Measurements from ENCODE around the gene IPO7. TPM values are rescaled to one million over a fixed set of nuclear protein-coding genes. Genes with fewer than 3 reads are reported as not detected.
"Not testable (repeated sequence)": the region's sequence is repeated elsewhere in the genome, so short reads cannot be mapped to it uniquely, and the experiment has no call there.

The IPO7 gene
- total and polyA plus RNA-seq, 7 donors = 110 to 355 (median 258) TPM

DNA sequence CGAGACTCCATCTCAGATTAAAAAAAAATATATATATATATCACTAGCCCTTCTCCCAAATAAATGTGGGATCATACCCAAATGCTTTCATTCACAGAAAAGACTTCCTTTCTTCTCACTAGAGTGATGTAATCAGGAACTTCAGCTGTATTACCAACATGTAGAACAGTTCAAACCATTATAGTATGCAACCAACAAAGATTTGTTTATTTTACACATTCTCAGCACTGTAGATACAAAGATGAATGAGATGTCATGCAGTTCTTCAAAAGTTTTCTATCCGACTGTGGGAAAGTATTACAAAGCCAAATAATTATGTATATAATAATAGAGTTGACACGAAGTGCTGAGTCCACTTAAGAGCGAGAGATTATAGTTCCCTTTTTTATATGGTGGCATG, 54.2 kb downstream of the IPO7 start:
- H3K4me3 ChIP-seq = no peak overlapping the region
- TF ChIP-seq, protein P1, sequence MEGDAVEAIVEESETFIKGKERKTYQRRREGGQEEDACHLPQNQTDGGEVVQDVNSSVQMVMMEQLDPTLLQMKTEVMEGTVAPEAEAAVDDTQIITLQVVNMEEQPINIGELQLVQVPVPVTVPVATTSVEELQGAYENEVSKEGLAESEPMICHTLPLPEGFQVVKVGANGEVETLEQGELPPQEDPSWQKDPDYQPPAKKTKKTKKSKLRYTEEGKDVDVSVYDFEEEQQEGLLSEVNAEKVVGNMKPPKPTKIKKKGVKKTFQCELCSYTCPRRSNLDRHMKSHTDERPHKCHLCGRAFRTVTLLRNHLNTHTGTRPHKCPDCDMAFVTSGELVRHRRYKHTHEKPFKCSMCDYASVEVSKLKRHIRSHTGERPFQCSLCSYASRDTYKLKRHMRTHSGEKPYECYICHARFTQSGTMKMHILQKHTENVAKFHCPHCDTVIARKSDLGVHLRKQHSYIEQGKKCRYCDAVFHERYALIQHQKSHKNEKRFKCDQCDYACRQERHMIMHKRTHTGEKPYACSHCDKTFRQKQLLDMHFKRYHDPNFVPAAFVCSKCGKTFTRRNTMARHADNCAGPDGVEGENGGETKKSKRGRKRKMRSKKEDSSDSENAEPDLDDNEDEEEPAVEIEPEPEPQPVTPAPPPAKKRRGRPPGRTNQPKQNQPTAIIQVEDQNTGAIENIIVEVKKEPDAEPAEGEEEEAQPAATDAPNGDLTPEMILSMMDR (IDR thresholded peaks at IDR 0.05) = no peak
- H3K4me1 ChIP-seq = no peaks in the 10 kb centered on the region
- ATAC-seq (no peak), DNase-seq (no peak)
- H3K27ac ChIP-seq = no peak overlapping the region
- intact Hi-C loops (cut with DNase I) = no loop called here
- H3K27me3 ChIP-seq (ENCODE audit: insufficient read depth in 3 of 3, low read length in 2 of 3) = no peaks in the 10 kb centered on the region
- 86 to 93% (median 88%) methylated on average over 4 of the region's 4 CpGs for WGBS, 3 donors
- H3K36me3 ChIP-seq (ENCODE audit: insufficient read depth in 1 of 2, low read depth in 1 of 2) = peaks cover 11 to 100% of the 10 kb centered on the region in 2 donors
- H3K9me3 ChIP-seq = no peaks in the 10 kb centered on the region

DNA sequence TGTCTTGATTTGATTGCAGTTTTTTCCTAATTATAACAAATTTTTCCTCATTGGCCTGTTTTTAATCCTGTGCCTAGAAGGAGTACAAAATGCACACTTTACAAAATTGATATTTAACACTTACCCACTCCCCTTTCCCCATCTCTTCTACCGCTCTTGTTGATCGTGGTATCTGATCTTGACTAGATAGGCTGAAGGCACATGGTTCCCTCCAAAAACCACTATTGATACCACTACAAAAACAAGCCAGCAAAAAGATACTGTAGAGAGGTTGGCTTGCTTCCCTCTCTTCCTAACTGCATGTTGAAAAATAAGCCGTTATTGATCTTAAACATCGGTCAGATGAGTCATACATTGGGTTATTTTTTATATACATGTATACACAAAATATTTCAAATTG, 61.8 kb downstream of the IPO7 start:
- Histone ChIP-seq H3K36me3 (ENCODE audit: insufficient read depth in 1 of 2, low read depth in 1 of 2) (peaks cover 7 to 69% of the 10 kb centered on the region in 2 donors), H3K27ac (no peak overlapping the region), H3K4me1 (no peaks in the 10 kb centered on the region), H3K9me3 (no peaks in the 10 kb centered on the region), H3K4me3 (no peak overlapping the region), H3K27me3 (ENCODE audit: insufficient read depth in 3 of 3, low read length in 2 of 3) (no peaks in the 10 kb centered on the region)
- intact Hi-C loops (cut with DNase I) = loop anchor here in 1 of 2 donors (5.0 kb wide), 1 partner anchor 34 kb away; no protein-coding TSS in a partner anchor
- TF ChIP-seq, protein P1 (IDR thresholded peaks at IDR 0.05) = no peak
- WGBS, 3 donors = 88 to 91% (median 89%) methylated on average over 4 of the region's 4 CpGs
- ATAC-seq (no peak), DNase-seq (no peak)

GRCh38 chr11:9448576-9449352, 64.3 kb downstream of the IPO7 start:
- peaks cover 2 to 44% of the 10 kb centered on the region in 2 donors for H3K36me3 ChIP-seq (ENCODE audit: insufficient read depth in 1 of 2, low read depth in 1 of 2)
- H3K27me3 ChIP-seq (ENCODE audit: insufficient read depth in 3 of 3, low read length in 2 of 3) = no peaks in the 10 kb centered on the region
- ATAC-seq (peak in 1 of 4 donors; percentile 8), DNase-seq (no peak)
- H3K4me1 ChIP-seq = no peaks in the 10 kb centered on the region
- H3K27ac ChIP-seq = no peak overlapping the region
- 87 to 90% (median 89%) methylated on average over 9 of the region's 9 CpGs for WGBS, 3 donors
- TF ChIP-seq, protein P1 (IDR thresholded peaks at IDR 0.05) = no peak
- intact Hi-C loops (cut with DNase I) = loop anchor here in 1 of 2 donors (5.0 kb wide), 1 partner anchor 36 kb away; no protein-coding TSS in a partner anchor
- H3K9me3 ChIP-seq = peaks cover 8% of the 10 kb centered on the region
- no peak overlapping the region for H3K4me3 ChIP-seq

DNA sequence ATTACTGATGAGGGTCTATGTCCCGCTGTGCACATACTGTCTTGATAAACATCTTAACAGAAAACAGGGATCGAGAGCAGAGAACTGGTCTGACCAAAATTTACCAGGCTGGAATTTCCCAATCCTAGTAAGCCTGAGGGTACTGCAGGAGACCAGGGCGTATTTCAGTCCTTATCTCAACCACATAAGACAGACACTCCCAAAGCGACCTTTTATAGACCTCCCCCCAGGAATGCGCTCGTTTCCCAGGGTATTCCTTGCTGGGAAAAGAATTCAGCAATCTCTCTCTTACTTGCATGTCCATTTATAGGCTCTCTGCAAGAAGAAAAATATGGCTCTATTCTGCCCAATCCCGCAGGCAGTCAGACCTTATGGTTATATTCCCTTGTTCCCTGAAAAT, 67.6 kb downstream of the IPO7 start:
- H3K4me1 ChIP-seq; H3K27ac ChIP-seq; H3K9me3 ChIP-seq; H3K27me3 ChIP-seq (ENCODE audit: insufficient read depth in 3 of 3, low read length in 2 of 3); H3K4me3 ChIP-seq; intact Hi-C loops (cut with DNase I); DNase-seq; ATAC-seq: not testable (repeated sequence)
- peaks cover 0 to 12% of the 10 kb centered on the region in 2 donors for H3K36me3 ChIP-seq (ENCODE audit: insufficient read depth in 1 of 2, low read depth in 1 of 2)
- 88 to 89% (median 88%) methylated on average over 7 of the region's 7 CpGs for WGBS, 3 donors

DNA sequence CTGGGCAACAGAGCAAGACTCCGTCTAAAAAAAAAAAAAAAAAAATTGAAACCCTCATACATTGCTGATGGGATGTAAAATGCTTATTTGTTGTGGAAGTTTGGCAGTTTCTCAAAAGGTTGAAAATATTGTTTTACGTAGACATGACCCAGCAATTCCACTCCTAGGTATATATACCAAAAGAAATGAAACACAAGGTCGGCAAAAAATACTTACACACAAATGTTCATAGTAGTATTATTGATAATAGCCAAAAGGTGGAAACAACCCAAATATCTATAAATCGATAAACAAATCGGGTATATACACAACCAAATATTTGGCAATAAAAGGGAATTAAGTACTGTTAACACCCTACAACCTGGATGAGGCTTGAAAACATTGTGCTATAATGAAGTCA, 71.3 kb downstream of the IPO7 start:
- no peaks in the 10 kb centered on the region for H3K36me3 ChIP-seq (ENCODE audit: insufficient read depth in 1 of 2, low read depth in 1 of 2)
- DNase-seq (no peak), ATAC-seq (no peak)
- H3K4me3 ChIP-seq = no peak overlapping the region
- H3K4me1 ChIP-seq = no peaks in the 10 kb centered on the region
- peaks cover 8% of the 10 kb centered on the region for H3K9me3 ChIP-seq
- TF ChIP-seq, protein P1 (IDR thresholded peaks at IDR 0.05) = no peak
- 92 to 94% (median 92%) methylated on average over 5 of the region's 5 CpGs for WGBS, 3 donors
- no peak overlapping the region for H3K27ac ChIP-seq
- H3K27me3 ChIP-seq (ENCODE audit: insufficient read depth in 3 of 3, low read length in 2 of 3) = no peaks in the 10 kb centered on the region
- intact Hi-C loops (cut with DNase I) = no loop called here

Data from psoas muscle (tissue), 8 donors.